ENCODE results near the gene MARCHF4. TPM values are rescaled to one million over a fixed set of nuclear protein-coding genes. Genes with fewer than 3 reads are reported as not detected.

MARCHF4 gene
- total and polyA plus RNA-seq, 2 of the 4 experiments (the other 2 are of a cell fraction) = 2.3 to 12.0 TPM

GRCh38 chr2:216392945-216393840, 20.9 kb upstream of the MARCHF4 start:
- POLR2A ChIA-PET (ENCODE audit: unreplicated experiment) = no interaction called here
- H3K36me3 ChIP-seq (ENCODE audit: control insufficient read depth, insufficient read depth, low read length) = no peaks in the 10 kb centered on the region

More at GRCh38 chr2:216392945-216393840, 20.9 kb upstream of the MARCHF4 start:
- H3K4me3 ChIP-seq (ENCODE audit: insufficient read depth, low read depth, low read length) = no peak overlapping the region
- DNase-seq (no peak), ATAC-seq (ENCODE audit: low read depth) (no peak)
- no peak overlapping the region for H3K14ac ChIP-seq (replicated peaks; ENCODE audit: low read depth, low read length)
- no peak overlapping the region for H3K23ac ChIP-seq (ENCODE audit: low read depth, low read length)
- H4K5ac ChIP-seq (ENCODE audit: low read depth, low read length) = no peak overlapping the region
- H3K4ac ChIP-seq (ENCODE audit: low read depth, low read length) = no peak overlapping the region
- BruUV-seq (replicated peaks) = no TSS peak
- no peaks in the 10 kb centered on the region for H3K79me1 ChIP-seq (ENCODE audit: low read depth in 1 of 2, low read length in 2 of 2)
- H3K18ac ChIP-seq (ENCODE audit: low read depth, low read length) = no peak overlapping the region
- 44% methylated on average over 6 of the region's 12 CpGs; no CpG with 5 or more reads in 1 of the 2 experiments for WGBS, 2 experiments (ENCODE audit: extremely low coverage in 2 of 2, insufficient read length in 1 of 2)
- H2BK120ac ChIP-seq (ENCODE audit: low read depth, low read length) = no peak overlapping the region
- H2AK5ac ChIP-seq (ENCODE audit: low read depth, low read length) = no peak overlapping the region
- CTCF ChIA-PET = no interaction called here
- no peaks in the 10 kb centered on the region for H3K9me1 ChIP-seq (ENCODE audit: insufficient read depth, low read length)
- H3K9me3 ChIP-seq (ENCODE audit: control insufficient read depth, insufficient read depth, low read length) = no peaks in the 10 kb centered on the region
- H2BK15ac ChIP-seq (ENCODE audit: low read depth, low read length) = no peak overlapping the region
- H3K4me2 ChIP-seq (ENCODE audit: low read depth, low read length) = no peak overlapping the region
- no peak overlapping the region for H3K56ac ChIP-seq (ENCODE audit: extremely low read depth, insufficient read depth, low read length)
- H3K27me3 ChIP-seq (ENCODE audit: control insufficient read depth, insufficient read depth, low read length) = no peaks in the 10 kb centered on the region
- no peak overlapping the region for H2AFZ ChIP-seq (replicated peaks; ENCODE audit: low read length, poor library complexity)
- H2BK20ac ChIP-seq (ENCODE audit: low read depth, low read length) = no peak overlapping the region
- H3K4me1 ChIP-seq (ENCODE audit: control insufficient read depth, insufficient read depth, low read length) = no peaks in the 10 kb centered on the region
- no peak overlapping the region for H4K91ac ChIP-seq (ENCODE audit: insufficient read depth, low read depth, low read length)
- H4K20me1 ChIP-seq (ENCODE audit: insufficient read depth, low read length) = no peaks in the 10 kb centered on the region
- H2BK5ac ChIP-seq (ENCODE audit: low read depth, low read length, poor library complexity, severe bottlenecking) = no peak overlapping the region
- H3K9ac ChIP-seq (ENCODE audit: low read depth, low read length) = no peak overlapping the region
- H2AK9ac ChIP-seq (replicated peaks; ENCODE audit: low read depth, low read length, poor library complexity) = no peak overlapping the region
- no peak overlapping the region for H3K27ac ChIP-seq (ENCODE audit: insufficient read depth, low read length)
- H4K8ac ChIP-seq (ENCODE audit: low read depth in 2 of 2, low read length in 2 of 2) = no peak overlapping the region
- dilution Hi-C loops (cut with HindIII; ENCODE audit: low sequenced_read_pairs, unreplicated experiment) = no loop called here
- TF ChIP-seq, protein P1, sequence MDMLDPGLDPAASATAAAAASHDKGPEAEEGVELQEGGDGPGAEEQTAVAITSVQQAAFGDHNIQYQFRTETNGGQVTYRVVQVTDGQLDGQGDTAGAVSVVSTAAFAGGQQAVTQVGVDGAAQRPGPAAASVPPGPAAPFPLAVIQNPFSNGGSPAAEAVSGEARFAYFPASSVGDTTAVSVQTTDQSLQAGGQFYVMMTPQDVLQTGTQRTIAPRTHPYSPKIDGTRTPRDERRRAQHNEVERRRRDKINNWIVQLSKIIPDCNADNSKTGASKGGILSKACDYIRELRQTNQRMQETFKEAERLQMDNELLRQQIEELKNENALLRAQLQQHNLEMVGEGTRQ (IDR thresholded peaks at IDR 0.05; ENCODE audit: low read depth, low read length) = no peak
- no peak for TF ChIP-seq NFE2L2 (IDR thresholded peaks at IDR 0.05; ENCODE audit: low read depth, low read length)
- TF ChIP-seq POLR2A (IDR thresholded peaks at IDR 0.05; ENCODE audit: low read depth, low read length) = no peak
- TF ChIP-seq RFX5 (IDR thresholded peaks at IDR 0.05; ENCODE audit: low read depth, low read length) = no peak
- no peak for TF ChIP-seq CEBPB (IDR thresholded peaks at IDR 0.05; ENCODE audit: low read depth, low read length)
- no peak for TF ChIP-seq CTCF (conservative IDR thresholded peaks at IDR 0.05; ENCODE audit: low read depth, low read length)
- TF ChIP-seq MAFK (IDR thresholded peaks at IDR 0.05; ENCODE audit: low read depth, low read length) = no peak
- TF ChIP-seq RCOR1 (IDR thresholded peaks at IDR 0.05; ENCODE audit: insufficient replicate concordance, low read length) = no peak
- no peak for TF ChIP-seq SMC3 (IDR thresholded peaks at IDR 0.05; ENCODE audit: low read depth, low read length)
- no peak for TF ChIP-seq FOS (IDR thresholded peaks at IDR 0.05; ENCODE audit: low read depth, low read length)
- no peak for TF ChIP-seq RAD21 (IDR thresholded peaks at IDR 0.05; ENCODE audit: low read length)
- TF ChIP-seq CHD1 (IDR thresholded peaks at IDR 0.05; ENCODE audit: low read depth, low read length) = no peak
- TF ChIP-seq, protein P2, sequence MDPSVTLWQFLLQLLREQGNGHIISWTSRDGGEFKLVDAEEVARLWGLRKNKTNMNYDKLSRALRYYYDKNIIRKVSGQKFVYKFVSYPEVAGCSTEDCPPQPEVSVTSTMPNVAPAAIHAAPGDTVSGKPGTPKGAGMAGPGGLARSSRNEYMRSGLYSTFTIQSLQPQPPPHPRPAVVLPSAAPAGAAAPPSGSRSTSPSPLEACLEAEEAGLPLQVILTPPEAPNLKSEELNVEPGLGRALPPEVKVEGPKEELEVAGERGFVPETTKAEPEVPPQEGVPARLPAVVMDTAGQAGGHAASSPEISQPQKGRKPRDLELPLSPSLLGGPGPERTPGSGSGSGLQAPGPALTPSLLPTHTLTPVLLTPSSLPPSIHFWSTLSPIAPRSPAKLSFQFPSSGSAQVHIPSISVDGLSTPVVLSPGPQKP (IDR thresholded peaks at IDR 0.05; ENCODE audit: borderline replicate concordance, low read depth, low read length) = no peak
- no peak for TF ChIP-seq MXI1 (IDR thresholded peaks at IDR 0.05; ENCODE audit: borderline replicate concordance, low read depth, low read length)
- no peak for TF ChIP-seq MAZ (IDR thresholded peaks at IDR 0.05; ENCODE audit: borderline replicate concordance, low read depth, low read length)
- intact Hi-C loops (cut with micrococcal nuclease) = no loop called here
- in situ Hi-C loops (cut with MboI; ENCODE audit: low sequenced_read_pairs) = no loop called here

Measured in IMR-90 (cell line).